ENCODE results near the gene CDH19. TPM values are rescaled to one million over a fixed set of nuclear protein-coding genes. Genes with fewer than 3 reads are reported as not detected.

The CDH19 gene
- total and polyA plus RNA-seq, 12 donors: 7.2 to 35.8 (median 13.8) TPM

- intact Hi-C loops (cut with DNase I): no loop called here
- no peak for TF ChIP-seq CTCF (IDR thresholded peaks at IDR 0.05)
- H3K9me3 ChIP-seq: peaks cover 0 to 8% (median 0%) of the 10 kb centered on the region in 11 donors
- H3K4me3 ChIP-seq: no peak overlapping the region
- DNase-seq (no peak), ATAC-seq (peak in 1 of 8 donors; percentile 28)
- no peaks in the 10 kb centered on the region for H3K36me3 ChIP-seq
- peaks cover 0 to 8% (median 0%) of the 10 kb centered on the region in 9 donors for H3K4me1 ChIP-seq
- peak overlapping the region in 5 of 10 donors; percentile 0 to 48 (median 18) for H3K27ac ChIP-seq
- 77 to 78% methylated on average over 4 of the region's 4 CpGs for WGBS, 2 donors
- H3K27me3 ChIP-seq: no peaks in the 10 kb centered on the region
These were observed 37.2 kb upstream of the CDH19 start for GRCh38 chr18:66641056-66641455.

GRCh38 chr18:66640431-66640830 lies 36.5 kb upstream of the CDH19 start:
- Histone ChIP-seq H3K4me3 (no peak overlapping the region), H3K27me3 (no peaks in the 10 kb centered on the region), H3K4me1 (peaks cover 0 to 8% (median 0%) of the 10 kb centered on the region in 9 donors), H3K9me3 (peaks cover 0 to 8% (median 0%) of the 10 kb centered on the region in 11 donors), H3K27ac (peak overlapping the region in 6 of 10 donors; percentile 0 to 48 (median 25)), H3K36me3 (no peaks in the 10 kb centered on the region)
- no peak for TF ChIP-seq CTCF (IDR thresholded peaks at IDR 0.05)
- intact Hi-C loops (cut with DNase I): no loop called here
- ATAC-seq: peak in 7 of 8 donors; percentile 81 to 97 (median 92)
- WGBS, 2 donors: 30 to 31% methylated on average over 4 of the region's 4 CpGs
- DNase-seq: peak; percentile 15 to 52

- peaks cover 0 to 8% (median 0%) of the 10 kb centered on the region in 11 donors for H3K9me3 ChIP-seq
- no peaks in the 10 kb centered on the region for H3K27me3 ChIP-seq
- peaks cover 0 to 8% (median 0%) of the 10 kb centered on the region in 9 donors for H3K4me1 ChIP-seq
- no peak for DNase-seq
- no peaks in the 10 kb centered on the region for H3K36me3 ChIP-seq
- H3K4me3 ChIP-seq: no peak overlapping the region
- peak overlapping the region in 2 of 10 donors; percentile 15 to 27 for H3K27ac ChIP-seq
- WGBS, 2 donors: 76 to 78% methylated on average over 5 of the region's 5 CpGs
- no peak for ATAC-seq
- no peak for TF ChIP-seq CTCF (IDR thresholded peaks at IDR 0.05)
- intact Hi-C loops (cut with DNase I): no loop called here
These were observed 35.2 kb upstream of the CDH19 start for GRCh38 chr18:66638856-66639629.

- intact Hi-C loops (cut with DNase I): no loop called here
- Histone ChIP-seq H3K36me3 (no peaks in the 10 kb centered on the region), H3K9me3 (peaks cover 0 to 7% (median 0%) of the 10 kb centered on the region in 11 donors), H3K4me3 (no peak overlapping the region), H3K4me1 (peaks cover 0 to 8% (median 0%) of the 10 kb centered on the region in 9 donors), H3K27me3 (no peaks in the 10 kb centered on the region), H3K27ac (peak overlapping the region in 4 of 10 donors; percentile 22 to 61 (median 40))
- no peak for TF ChIP-seq CTCF (IDR thresholded peaks at IDR 0.05)
- DNase-seq (peak in 1 of 2 donors; percentile 46), ATAC-seq (peak; percentile 17 to 89 (median 78))
These were observed 31.5 kb upstream of the CDH19 start for GRCh38 chr18:66635342-66635741.

All from heart right ventricle (tissue), 16 donors.